Measurements from ENCODE around the gene B4GAT1. TPM values are rescaled to one million over a fixed set of nuclear protein-coding genes. Genes with fewer than 3 reads are reported as not detected.

Gene B4GAT1
- total and polyA plus RNA-seq, 2 of the 4 experiments (the other 2 are of a cell fraction): 10.6 to 18.4 TPM

DNA sequence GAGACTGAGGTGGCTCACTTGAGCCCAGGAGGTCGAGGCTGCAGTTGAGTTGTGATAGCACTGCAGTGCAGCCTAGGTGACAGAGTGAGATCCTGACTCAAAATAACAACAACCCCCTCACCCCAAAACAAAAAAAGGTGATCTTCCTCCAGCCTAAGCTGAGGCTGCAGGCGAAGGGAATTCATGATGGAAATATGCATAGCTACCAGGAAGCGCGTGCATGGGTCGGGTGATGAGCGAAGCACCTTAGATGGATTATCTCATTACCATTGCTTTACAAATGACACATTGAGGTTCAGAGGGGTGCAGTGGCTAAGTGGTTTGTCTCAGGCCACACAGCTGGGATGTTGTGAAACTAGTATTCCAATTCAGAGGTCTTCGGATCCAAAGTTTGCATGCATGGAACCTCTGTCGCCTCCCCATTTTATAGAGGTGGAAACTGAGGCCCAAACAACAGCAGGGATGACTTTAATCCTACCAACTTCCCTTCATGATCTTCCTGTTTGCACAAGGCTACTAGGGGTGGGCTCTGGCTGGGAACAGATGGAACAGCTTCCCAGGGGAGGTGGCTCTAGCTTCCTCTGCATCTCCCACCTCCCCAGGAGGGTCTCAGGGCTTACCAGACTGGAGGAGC lies 19.5 kb upstream of the B4GAT1 start:
- ChIA-PET CTCF (no interaction called here), POLR2A (ENCODE audit: unreplicated experiment) (no interaction called here)
- no TSS peak for BruUV-seq (replicated peaks)
- H3K4me2 ChIP-seq (ENCODE audit: low read depth, low read length): no peak overlapping the region
- ATAC-seq (ENCODE audit: low read depth) (no peak), DNase-seq (no peak)
- no peak overlapping the region for H2AFZ ChIP-seq (replicated peaks; ENCODE audit: low read length, poor library complexity)
- no peak overlapping the region for H4K91ac ChIP-seq (ENCODE audit: insufficient read depth, low read depth, low read length)
- peaks cover 7% of the 10 kb centered on the region; the same call in 1 of the 2 replicates for H3K9me1 ChIP-seq (ENCODE audit: insufficient read depth, low read length)
- H3K4me1 ChIP-seq (ENCODE audit: control insufficient read depth, insufficient read depth, low read length): peaks cover 7% of the 10 kb centered on the region
- peaks cover 6% of the 10 kb centered on the region; the same call in 1 of the 2 replicates for H4K20me1 ChIP-seq (ENCODE audit: insufficient read depth, low read length)
- H2BK20ac ChIP-seq (ENCODE audit: low read depth, low read length): no peak overlapping the region
- peaks cover 2% of the 10 kb centered on the region; the same call in 1 of the 2 replicates for H3K27me3 ChIP-seq (ENCODE audit: control insufficient read depth, insufficient read depth, low read length)
- H3K23ac ChIP-seq (ENCODE audit: low read depth, low read length): no peak overlapping the region
- H2BK15ac ChIP-seq (ENCODE audit: low read depth, low read length): no peak overlapping the region
- no peak overlapping the region for H4K8ac ChIP-seq (ENCODE audit: low read depth in 2 of 2, low read length in 2 of 2)
- H3K79me1 ChIP-seq (ENCODE audit: low read depth in 1 of 2, low read length in 2 of 2): no peaks in the 10 kb centered on the region
- no peak overlapping the region for H3K27ac ChIP-seq (ENCODE audit: insufficient read depth, low read length)
- no peaks in the 10 kb centered on the region for H3K36me3 ChIP-seq (ENCODE audit: control insufficient read depth, insufficient read depth, low read length)
- no CpG with 5 or more reads among the region's 8 CpGs for WGBS, 2 experiments (ENCODE audit: extremely low coverage in 2 of 2, insufficient read length in 1 of 2)
- H3K4ac ChIP-seq (ENCODE audit: low read depth, low read length): no peak overlapping the region
- H3K9me3 ChIP-seq (ENCODE audit: control insufficient read depth, insufficient read depth, low read length): no peaks in the 10 kb centered on the region
- TF ChIP-seq FOS (IDR thresholded peaks at IDR 0.05; ENCODE audit: low read depth, low read length) (no peak), NFE2L2 (IDR thresholded peaks at IDR 0.05; ENCODE audit: low read depth, low read length) (no peak), CHD1 (IDR thresholded peaks at IDR 0.05; ENCODE audit: low read depth, low read length) (no peak), SMC3 (IDR thresholded peaks at IDR 0.05; ENCODE audit: low read depth, low read length) (no peak), MXI1 (IDR thresholded peaks at IDR 0.05; ENCODE audit: borderline replicate concordance, low read depth, low read length) (no peak), RAD21 (IDR thresholded peaks at IDR 0.05; ENCODE audit: low read length) (no peak), POLR2A (IDR thresholded peaks at IDR 0.05; ENCODE audit: low read depth, low read length) (no peak), ELK1 (IDR thresholded peaks at IDR 0.05; ENCODE audit: borderline replicate concordance, low read depth, low read length) (no peak)
- no peak overlapping the region for H2AK9ac ChIP-seq (replicated peaks; ENCODE audit: low read depth, low read length, poor library complexity)
- H3K4me3 ChIP-seq (ENCODE audit: insufficient read depth, low read depth, low read length): no peak overlapping the region
- H4K5ac ChIP-seq (ENCODE audit: low read depth, low read length): no peak overlapping the region
- dilution Hi-C loops (cut with HindIII; ENCODE audit: low sequenced_read_pairs, unreplicated experiment) (no loop called here), in situ Hi-C loops (cut with MboI; ENCODE audit: low sequenced_read_pairs) (no loop called here), intact Hi-C loops (cut with micrococcal nuclease) (no loop called here)
- no peak overlapping the region for H2AK5ac ChIP-seq (ENCODE audit: low read depth, low read length)
- no peak overlapping the region for H3K18ac ChIP-seq (ENCODE audit: low read depth, low read length)
- H3K56ac ChIP-seq (ENCODE audit: extremely low read depth, insufficient read depth, low read length): no peak overlapping the region
- H2BK5ac ChIP-seq (ENCODE audit: low read depth, low read length, poor library complexity, severe bottlenecking): no peak overlapping the region
- no peak overlapping the region for H2BK120ac ChIP-seq (ENCODE audit: low read depth, low read length)
- no peak overlapping the region for H3K14ac ChIP-seq (replicated peaks; ENCODE audit: low read depth, low read length)
- H3K9ac ChIP-seq (ENCODE audit: low read depth, low read length): no peak overlapping the region
